HG03175 (cell line): Measurements from ENCODE around the gene GPHN.

Experiments used
- ATAC-seq: cut with Tn5 transposase; IDR thresholded peaks from one replicate; pipeline ENCODE4 v1.9.1; 2021; ENCODE audit warnings: mild to moderate bottlenecking, moderate library complexity; ENCODE audit not compliant: unreplicated experiment

GPHN gene

GRCh38 chr14:67137744-67138371, 629.9 kb downstream of the GPHN start:
- no peak for ATAC-seq

- ATAC-seq, result no peak
These were observed 632.6 kb downstream of the GPHN start for GRCh38 chr14:67140556-67140955.

GRCh38 chr14:67141146-67141900, 633.4 kb downstream of the GPHN start:
- no peak for ATAC-seq

- no peak for ATAC-seq
These were observed 643.2 kb downstream of the GPHN start for GRCh38 chr14:67151082-67151666.

- no peak for ATAC-seq
These were observed 650.6 kb downstream of the GPHN start for GRCh38 chr14:67158566-67158965.

- no peak for ATAC-seq
These were observed 654.4 kb downstream of the GPHN start for GRCh38 chr14:67162385-67162784.

GRCh38 chr14:67166450-67166853, 658.5 kb downstream of the GPHN start:
- ATAC-seq, result no peak

- ATAC-seq, result no peak
These were observed 659.6 kb downstream of the GPHN start for GRCh38 chr14:67167420-67168109.

GRCh38 chr14:67168110-67168441, 660.1 kb downstream of the GPHN start:
- ATAC-seq, result no peak

GRCh38 chr14:67170660-67171059, 662.7 kb downstream of the GPHN start:
- no peak for ATAC-seq

- ATAC-seq, result no peak
These were observed 664.1 kb downstream of the GPHN start for GRCh38 chr14:67172056-67172455.

GRCh38 chr14:67172520-67172919, 664.6 kb downstream of the GPHN start:
- no peak for ATAC-seq

- no peak for ATAC-seq
These were observed 665.8 kb downstream of the GPHN start for GRCh38 chr14:67173719-67174118.

- ATAC-seq, result no peak
These were observed 678.3 kb downstream of the GPHN start for GRCh38 chr14:67186172-67186768.

GRCh38 chr14:67186789-67187584, 679.0 kb downstream of the GPHN start:
- no peak for ATAC-seq

- no peak for ATAC-seq
These were observed 679.9 kb downstream of the GPHN start for GRCh38 chr14:67187826-67188225.

GRCh38 chr14:67188326-67188725, 680.4 kb downstream of the GPHN start:
- ATAC-seq, result no peak

- no peak for ATAC-seq
These were observed 683.9 kb downstream of the GPHN start for GRCh38 chr14:67191768-67192290.

GRCh38 chr14:67192366-67192765, 684.4 kb downstream of the GPHN start:
- no peak for ATAC-seq

GRCh38 chr14:67195279-67195678, 687.3 kb downstream of the GPHN start:
- ATAC-seq, result no peak
